ENCODE data around the gene SAPCD1.

DNA sequence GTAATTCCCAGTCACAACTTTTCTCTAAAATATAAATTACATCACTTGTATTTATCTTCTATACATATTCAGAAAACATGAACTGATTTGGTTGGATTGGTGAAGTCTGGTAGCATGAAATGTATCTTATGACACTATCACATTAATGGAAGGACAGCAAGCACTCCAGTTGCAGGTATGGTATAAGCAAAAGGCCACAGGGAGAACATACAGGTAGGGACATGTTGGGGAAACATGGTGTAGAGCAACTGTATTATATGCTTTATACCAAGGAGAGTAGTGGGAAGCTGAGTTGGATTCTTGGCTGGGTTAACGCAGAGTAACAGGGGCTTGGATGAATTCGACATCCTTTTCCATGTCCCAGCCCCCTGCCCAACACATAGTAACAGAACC lies 34.5 kb downstream of the SAPCD1 start:
- TF ChIP-seq, protein P1, sequence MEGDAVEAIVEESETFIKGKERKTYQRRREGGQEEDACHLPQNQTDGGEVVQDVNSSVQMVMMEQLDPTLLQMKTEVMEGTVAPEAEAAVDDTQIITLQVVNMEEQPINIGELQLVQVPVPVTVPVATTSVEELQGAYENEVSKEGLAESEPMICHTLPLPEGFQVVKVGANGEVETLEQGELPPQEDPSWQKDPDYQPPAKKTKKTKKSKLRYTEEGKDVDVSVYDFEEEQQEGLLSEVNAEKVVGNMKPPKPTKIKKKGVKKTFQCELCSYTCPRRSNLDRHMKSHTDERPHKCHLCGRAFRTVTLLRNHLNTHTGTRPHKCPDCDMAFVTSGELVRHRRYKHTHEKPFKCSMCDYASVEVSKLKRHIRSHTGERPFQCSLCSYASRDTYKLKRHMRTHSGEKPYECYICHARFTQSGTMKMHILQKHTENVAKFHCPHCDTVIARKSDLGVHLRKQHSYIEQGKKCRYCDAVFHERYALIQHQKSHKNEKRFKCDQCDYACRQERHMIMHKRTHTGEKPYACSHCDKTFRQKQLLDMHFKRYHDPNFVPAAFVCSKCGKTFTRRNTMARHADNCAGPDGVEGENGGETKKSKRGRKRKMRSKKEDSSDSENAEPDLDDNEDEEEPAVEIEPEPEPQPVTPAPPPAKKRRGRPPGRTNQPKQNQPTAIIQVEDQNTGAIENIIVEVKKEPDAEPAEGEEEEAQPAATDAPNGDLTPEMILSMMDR (IDR thresholded peaks at IDR 0.05 in 8 of 11, conservative IDR thresholded peaks at IDR 0.05 in 3 of 11), result no peak
- no peak for TF ChIP-seq POLR2A (IDR thresholded peaks at IDR 0.05)
- no peak for TF ChIP-seq POLR2AphosphoS5 (IDR thresholded peaks at IDR 0.05)
